Activated T-cell treated with anti-CD3 and anti-CD28 coated beads, Interleukin-2, amount 50 U/mL, for 24 hours (primary cell): ENCODE results near the gene GNG11.

Experiments
- DNase-seq: peaks from one replicate; pipeline ENCODE4 v3.0.0-alpha.2; 2020
- H3K27ac Mint-ChIP-seq: 2 replicates; pipeline ENCODE4 v1.8.0; 2020; ENCODE audit warnings: mild to moderate bottlenecking, mixed read lengths
- H3K27me3 Mint-ChIP-seq: 2 replicates; pipeline ENCODE4 v1.8.0; 2020; ENCODE audit warnings: mixed read lengths
- H3K36me3 Mint-ChIP-seq: 2 replicates; pipeline ENCODE4 v1.8.0; 2020; ENCODE audit warnings: low read depth, mixed read lengths
- H3K4me1 Mint-ChIP-seq: 2 replicates; pipeline ENCODE4 v1.8.0; 2020; ENCODE audit warnings: low read depth, mixed read lengths
- H3K4me3 Mint-ChIP-seq: 2 replicates; pipeline ENCODE4 v1.8.0; 2020; ENCODE audit warnings: mild to moderate bottlenecking, moderate library complexity, mixed read lengths
- H3K9me3 Mint-ChIP-seq: 2 replicates; pipeline ENCODE4 v1.8.0; 2020; ENCODE audit warnings: mixed read lengths

GNG11 gene

GRCh38 chr7:93921607-93922566 is at the start of gene GNG11:
GNG11 (plus strand) TSS chr7:93921735; CDS start chr7:93922138, 403 bp downstream.
- DNase-seq = peak; percentile 39
- Mint-ChIP-seq H3K27ac (no peak within 1 kb of the TSS), H3K4me1 (peaks cover 5% of the 10 kb centered on the region), H3K9me3 (no peaks in the 10 kb centered on the region), H3K27me3 (peaks cover 49% of the 10 kb centered on the region), H3K4me3 (peak within 1 kb of the TSS; percentile 65), H3K36me3 (no peaks in the 10 kb centered on the region)

GRCh38 chr7:93873998-93874574 is 47.4 kb upstream of the GNG11 start:
- Mint-ChIP-seq H3K9me3 (peaks cover 5% of the 10 kb centered on the region), H3K4me3 (no peak overlapping the region), H3K4me1 (no peaks in the 10 kb centered on the region), H3K36me3 (no peaks in the 10 kb centered on the region), H3K27ac (no peak overlapping the region), H3K27me3 (no peaks in the 10 kb centered on the region)
- no peak for DNase-seq

- Mint-ChIP-seq H3K9me3 (peaks cover 5% of the 10 kb centered on the region), H3K4me1 (no peaks in the 10 kb centered on the region), H3K27ac (no peak overlapping the region), H3K27me3 (no peaks in the 10 kb centered on the region), H3K4me3 (no peak overlapping the region), H3K36me3 (no peaks in the 10 kb centered on the region)
- DNase-seq = no peak
Observed at GRCh38 chr7:93877742-93878141, 43.8 kb upstream of the GNG11 start.

GRCh38 chr7:93879356-93879755 is 42.2 kb upstream of the GNG11 start:
- no peaks in the 10 kb centered on the region for H3K9me3 Mint-ChIP-seq
- H3K27me3 Mint-ChIP-seq = no peaks in the 10 kb centered on the region
- no peaks in the 10 kb centered on the region for H3K36me3 Mint-ChIP-seq
- no peaks in the 10 kb centered on the region for H3K4me1 Mint-ChIP-seq
- no peak for DNase-seq
- H3K4me3 Mint-ChIP-seq = no peak overlapping the region
- no peak overlapping the region for H3K27ac Mint-ChIP-seq

GRCh38 chr7:93882468-93882867 is 39.1 kb upstream of the GNG11 start:
- H3K27ac Mint-ChIP-seq = no peak overlapping the region
- no peak for DNase-seq

GRCh38 chr7:93883078-93883916 is 38.2 kb upstream of the GNG11 start:
- no peaks in the 10 kb centered on the region for H3K4me1 Mint-ChIP-seq
- H3K27me3 Mint-ChIP-seq = peaks cover 12% of the 10 kb centered on the region
- H3K9me3 Mint-ChIP-seq = no peaks in the 10 kb centered on the region
- no peak overlapping the region for H3K27ac Mint-ChIP-seq
- H3K36me3 Mint-ChIP-seq = no peaks in the 10 kb centered on the region
- H3K4me3 Mint-ChIP-seq = no peak overlapping the region
- no peak for DNase-seq

More at GRCh38 chr7:93882468-93882867, 39.1 kb upstream of the GNG11 start:
- Mint-ChIP-seq H3K27me3 (peaks cover 6% of the 10 kb centered on the region), H3K9me3 (no peaks in the 10 kb centered on the region), H3K4me3 (no peak overlapping the region), H3K36me3 (no peaks in the 10 kb centered on the region), H3K4me1 (no peaks in the 10 kb centered on the region)

GRCh38 chr7:93883917-93884345 is 37.6 kb upstream of the GNG11 start:
- Mint-ChIP-seq H3K27ac (no peak overlapping the region), H3K36me3 (no peaks in the 10 kb centered on the region), H3K27me3 (peaks cover 18% of the 10 kb centered on the region), H3K9me3 (no peaks in the 10 kb centered on the region), H3K4me3 (no peak overlapping the region), H3K4me1 (no peaks in the 10 kb centered on the region)
- DNase-seq = no peak

- H3K27me3 Mint-ChIP-seq = peaks cover 24% of the 10 kb centered on the region
- H3K27ac Mint-ChIP-seq = no peak overlapping the region
- H3K4me3 Mint-ChIP-seq = no peak overlapping the region
- H3K9me3 Mint-ChIP-seq = no peaks in the 10 kb centered on the region
- peaks cover under 1% of the 10 kb centered on the region for H3K4me1 Mint-ChIP-seq
- no peaks in the 10 kb centered on the region for H3K36me3 Mint-ChIP-seq
- no peak for DNase-seq
Observed at GRCh38 chr7:93884541-93884940, 37.0 kb upstream of the GNG11 start.

GRCh38 chr7:93889261-93889660 is 32.3 kb upstream of the GNG11 start:
- H3K4me3 Mint-ChIP-seq = no peak overlapping the region

GRCh38 chr7:93890041-93890463 is 31.5 kb upstream of the GNG11 start:
- peaks cover 11% of the 10 kb centered on the region for H3K4me1 Mint-ChIP-seq
- H3K9me3 Mint-ChIP-seq = no peaks in the 10 kb centered on the region
- no peak overlapping the region for H3K27ac Mint-ChIP-seq
- peak; percentile 33 for DNase-seq
- no peaks in the 10 kb centered on the region for H3K36me3 Mint-ChIP-seq
- peaks cover 63% of the 10 kb centered on the region for H3K27me3 Mint-ChIP-seq
- peak overlapping the region; percentile 64 for H3K4me3 Mint-ChIP-seq

More at GRCh38 chr7:93889261-93889660, 32.3 kb upstream of the GNG11 start:
- peaks cover 63% of the 10 kb centered on the region for H3K27me3 Mint-ChIP-seq
- H3K9me3 Mint-ChIP-seq = no peaks in the 10 kb centered on the region
- no peaks in the 10 kb centered on the region for H3K36me3 Mint-ChIP-seq
- no peak overlapping the region for H3K27ac Mint-ChIP-seq
- H3K4me1 Mint-ChIP-seq = peaks cover 11% of the 10 kb centered on the region
- DNase-seq = no peak

GRCh38 chr7:93890464-93891068 is 31.0 kb upstream of the GNG11 start, which contains the start of gene TFPI2:
TFPI2 (minus strand) TSS chr7:93890753; CDS start chr7:93890678, 75 bp downstream.
- Mint-ChIP-seq H3K27me3 (peaks cover 63% of the 10 kb centered on the region), H3K4me1 (peaks cover 11% of the 10 kb centered on the region), H3K36me3 (no peaks in the 10 kb centered on the region), H3K9me3 (no peaks in the 10 kb centered on the region), H3K4me3 (peak within 1 kb of the TSS; percentile 64), H3K27ac (no peak within 1 kb of the TSS)
- peak; percentile 32 for DNase-seq

GRCh38 chr7:93894426-93894825 is 27.1 kb upstream of the GNG11 start:
- no peak for DNase-seq

GRCh38 chr7:93894966-93895640 is 26.4 kb upstream of the GNG11 start:
- DNase-seq = no peak
- Mint-ChIP-seq H3K9me3 (no peaks in the 10 kb centered on the region), H3K4me1 (peaks cover 4% of the 10 kb centered on the region), H3K27me3 (peaks cover 50% of the 10 kb centered on the region), H3K36me3 (no peaks in the 10 kb centered on the region), H3K4me3 (no peak overlapping the region), H3K27ac (no peak overlapping the region)

More at GRCh38 chr7:93894426-93894825, 27.1 kb upstream of the GNG11 start:
- peaks cover 53% of the 10 kb centered on the region for H3K27me3 Mint-ChIP-seq
- H3K27ac Mint-ChIP-seq = no peak overlapping the region
- H3K4me3 Mint-ChIP-seq = no peak overlapping the region
- no peaks in the 10 kb centered on the region for H3K36me3 Mint-ChIP-seq
- H3K4me1 Mint-ChIP-seq = peaks cover 11% of the 10 kb centered on the region
- no peaks in the 10 kb centered on the region for H3K9me3 Mint-ChIP-seq
